ENCODE data around the gene GPX2. TPM values are rescaled to one million over a fixed set of nuclear protein-coding genes. Genes with fewer than 3 reads are reported as not detected.

GPX2 gene
- total RNA-seq, 2 donors from 2014 or later, result 2.6 to 3.7 TPM

DNA sequence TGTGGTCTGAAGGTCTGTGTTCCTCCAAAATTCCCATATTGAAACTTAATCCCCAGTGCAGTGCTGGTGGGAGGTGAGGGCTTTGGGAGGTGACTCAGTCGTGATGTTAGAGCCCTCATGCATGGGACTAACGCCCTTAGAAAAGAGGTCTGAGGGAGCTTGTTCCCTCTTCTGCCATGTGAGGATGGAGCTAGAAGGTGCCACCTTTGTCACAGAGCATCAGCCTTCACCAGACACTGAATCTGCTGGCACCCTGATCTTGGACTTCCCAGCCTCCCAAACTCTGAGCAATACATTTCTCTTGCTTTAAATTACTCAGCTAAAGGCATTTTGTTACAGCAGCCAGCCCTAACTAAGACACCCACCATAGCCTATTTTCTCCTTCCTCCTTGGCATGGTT, 15.7 kb upstream of the GPX2 start:
- DNase-seq, result no peak
- Mint-ChIP-seq H3K4me3 (no peak overlapping the region), H3K27ac (no peak overlapping the region), H3K4me1 (peaks cover 33% of the 10 kb centered on the region), H3K27me3 (ENCODE audit: insufficient read depth) (no peaks in the 10 kb centered on the region), H3K36me3 (ENCODE audit: low read depth) (peaks cover 28% of the 10 kb centered on the region), H3K9me3 (peaks cover 18% of the 10 kb centered on the region)
- Histone ChIP-seq H3K27me3 (ENCODE audit: control insufficient read depth, insufficient read depth, low read length, poor library complexity, severe bottlenecking) (no peaks in the 10 kb centered on the region), H3K9me3 (ENCODE audit: control insufficient read depth, low read length) (no peaks in the 10 kb centered on the region), H3K27ac (ENCODE audit: low read depth, low read length) (no peak overlapping the region), H3K36me3 (ENCODE audit: control insufficient read depth, insufficient read depth, low read length) (peaks cover 15% of the 10 kb centered on the region), H3K4me3 (ENCODE audit: low read length) (no peak overlapping the region), H3K9ac (ENCODE audit: extremely low read depth, low read length, poor library complexity, severe bottlenecking) (no peak overlapping the region), H3K4me1 (ENCODE audit: control insufficient read depth, insufficient read depth, low read length) (peaks cover 4% of the 10 kb centered on the region)
- TF ChIP-seq, protein P1, sequence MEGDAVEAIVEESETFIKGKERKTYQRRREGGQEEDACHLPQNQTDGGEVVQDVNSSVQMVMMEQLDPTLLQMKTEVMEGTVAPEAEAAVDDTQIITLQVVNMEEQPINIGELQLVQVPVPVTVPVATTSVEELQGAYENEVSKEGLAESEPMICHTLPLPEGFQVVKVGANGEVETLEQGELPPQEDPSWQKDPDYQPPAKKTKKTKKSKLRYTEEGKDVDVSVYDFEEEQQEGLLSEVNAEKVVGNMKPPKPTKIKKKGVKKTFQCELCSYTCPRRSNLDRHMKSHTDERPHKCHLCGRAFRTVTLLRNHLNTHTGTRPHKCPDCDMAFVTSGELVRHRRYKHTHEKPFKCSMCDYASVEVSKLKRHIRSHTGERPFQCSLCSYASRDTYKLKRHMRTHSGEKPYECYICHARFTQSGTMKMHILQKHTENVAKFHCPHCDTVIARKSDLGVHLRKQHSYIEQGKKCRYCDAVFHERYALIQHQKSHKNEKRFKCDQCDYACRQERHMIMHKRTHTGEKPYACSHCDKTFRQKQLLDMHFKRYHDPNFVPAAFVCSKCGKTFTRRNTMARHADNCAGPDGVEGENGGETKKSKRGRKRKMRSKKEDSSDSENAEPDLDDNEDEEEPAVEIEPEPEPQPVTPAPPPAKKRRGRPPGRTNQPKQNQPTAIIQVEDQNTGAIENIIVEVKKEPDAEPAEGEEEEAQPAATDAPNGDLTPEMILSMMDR (conservative IDR thresholded peaks at IDR 0.05), result no peak
- WGBS, 2 experiments (ENCODE audit: insufficient coverage in 1 of 2, insufficient read length in 1 of 2), result 80 to 81% methylated on average over 1 to 2 of the region's 2 CpGs

DNA sequence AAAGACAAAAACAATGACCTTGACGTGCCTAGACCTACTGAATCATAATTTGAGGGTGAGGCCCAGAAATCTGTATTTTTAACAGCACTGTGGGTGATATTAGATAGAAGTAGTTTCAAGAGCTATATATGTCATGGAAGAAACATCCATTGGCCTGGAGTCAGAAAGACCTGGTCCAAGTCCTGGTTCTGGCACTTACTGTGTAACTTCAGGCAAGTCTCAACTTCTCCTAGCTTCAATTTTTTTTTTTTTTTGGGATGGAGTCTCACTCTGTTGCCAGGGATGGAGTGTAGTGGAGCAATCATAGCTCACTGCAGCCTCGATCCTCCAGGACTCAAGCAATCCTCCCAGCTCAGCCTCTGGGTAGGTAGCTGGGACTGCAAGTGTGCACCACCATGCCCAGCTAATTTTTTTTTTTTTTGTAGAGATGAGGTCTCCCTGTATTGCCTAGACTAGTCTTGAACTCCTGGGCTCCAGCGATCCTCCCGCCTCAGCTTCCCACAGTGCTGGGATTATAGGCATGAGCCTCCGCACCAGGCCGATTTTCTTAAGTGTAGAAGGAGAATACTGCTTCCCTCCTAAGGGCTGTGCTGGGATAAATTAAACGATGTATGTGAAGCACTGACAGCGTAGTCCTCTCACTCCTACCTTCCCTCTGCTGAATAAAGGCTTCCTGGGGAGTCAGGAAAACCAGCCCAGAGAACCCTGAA, 14.3 kb upstream of the GPX2 start:
- no peaks in the 10 kb centered on the region for H3K27me3 ChIP-seq (ENCODE audit: control insufficient read depth, insufficient read depth, low read length, poor library complexity, severe bottlenecking)
- no peak overlapping the region for H3K27ac ChIP-seq (ENCODE audit: low read depth, low read length)
- no peaks in the 10 kb centered on the region for H3K9me3 ChIP-seq (ENCODE audit: control insufficient read depth, low read length)
- no peak for DNase-seq
- H3K4me3 ChIP-seq (ENCODE audit: low read length), result no peak overlapping the region
- peaks cover 36% of the 10 kb centered on the region for H3K36me3 Mint-ChIP-seq (ENCODE audit: low read depth)
- 90% methylated on average over 8 of the region's 8 CpGs for WGBS, 2 experiments (ENCODE audit: insufficient coverage in 1 of 2, insufficient read length in 1 of 2)
- H3K27ac Mint-ChIP-seq, result peak overlapping the region; percentile 17
- H3K9ac ChIP-seq (ENCODE audit: extremely low read depth, low read length, poor library complexity, severe bottlenecking), result no peak overlapping the region
- H3K27me3 Mint-ChIP-seq (ENCODE audit: insufficient read depth), result no peaks in the 10 kb centered on the region
- peaks cover 33% of the 10 kb centered on the region for H3K4me1 Mint-ChIP-seq
- peaks cover 21% of the 10 kb centered on the region for H3K36me3 ChIP-seq (ENCODE audit: control insufficient read depth, insufficient read depth, low read length)
- H3K9me3 Mint-ChIP-seq, result peaks cover 18% of the 10 kb centered on the region
- no peak overlapping the region for H3K4me3 Mint-ChIP-seq
- TF ChIP-seq, protein P1 (conservative IDR thresholded peaks at IDR 0.05), result no peak
- H3K4me1 ChIP-seq (ENCODE audit: control insufficient read depth, insufficient read depth, low read length), result peaks cover 4% of the 10 kb centered on the region

DNA sequence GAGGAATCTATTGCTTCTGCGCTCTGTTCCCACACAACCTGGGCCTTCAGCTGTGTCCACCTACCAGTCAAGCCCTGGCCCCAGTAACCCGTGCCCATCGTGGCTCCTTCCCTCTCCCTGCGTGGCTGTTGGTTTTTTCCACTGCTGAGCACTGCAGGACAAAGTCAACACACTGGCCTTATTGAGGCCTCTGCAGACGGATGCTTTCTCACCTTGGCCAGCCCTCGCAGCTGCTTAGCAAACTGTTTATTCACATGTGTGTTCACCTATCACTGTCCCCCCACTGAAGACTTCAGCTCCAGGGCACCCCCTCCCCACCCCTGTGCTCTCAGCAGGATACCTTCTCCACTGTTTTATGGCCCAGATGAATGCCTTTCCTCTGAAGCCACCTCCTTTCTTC, 12.8 kb upstream of the GPX2 start:
- Histone ChIP-seq H3K4me1 (ENCODE audit: control insufficient read depth, insufficient read depth, low read length) (no peaks in the 10 kb centered on the region), H3K27me3 (ENCODE audit: control insufficient read depth, insufficient read depth, low read length, poor library complexity, severe bottlenecking) (no peaks in the 10 kb centered on the region), H3K9ac (ENCODE audit: extremely low read depth, low read length, poor library complexity, severe bottlenecking) (no peak overlapping the region), H3K9me3 (ENCODE audit: control insufficient read depth, low read length) (no peaks in the 10 kb centered on the region), H3K36me3 (ENCODE audit: control insufficient read depth, insufficient read depth, low read length) (peaks cover 36% of the 10 kb centered on the region), H3K4me3 (ENCODE audit: low read length) (no peak overlapping the region), H3K27ac (ENCODE audit: low read depth, low read length) (no peak overlapping the region)
- Mint-ChIP-seq H3K36me3 (ENCODE audit: low read depth) (peaks cover 48% of the 10 kb centered on the region), H3K27ac (peak overlapping the region; percentile 52), H3K4me3 (no peak overlapping the region), H3K9me3 (peaks cover 18% of the 10 kb centered on the region), H3K4me1 (peaks cover 25% of the 10 kb centered on the region), H3K27me3 (ENCODE audit: insufficient read depth) (no peaks in the 10 kb centered on the region)
- DNase-seq, result peak; percentile 75
- TF ChIP-seq, protein P1 (conservative IDR thresholded peaks at IDR 0.05), result no peak
- 70 to 79% methylated on average over 4 to 6 of the region's 6 CpGs for WGBS, 2 experiments (ENCODE audit: insufficient coverage in 1 of 2, insufficient read length in 1 of 2)

Measured in endodermal cell (in vitro differentiated cells).